Lower leg skin (tissue), 4 donors: ENCODE data around the gene ALX4. TPM values are rescaled to one million over a fixed set of nuclear protein-coding genes. Genes with fewer than 3 reads are reported as not detected.

ENCODE experiments used
- DNase-seq, 2 donors: peaks; one replicate each; pipeline ENCODE4 v3.0.0-alpha.2; 2019; ENCODE audit warnings: low spot score in 2 of 2
- H3K4me3 ChIP-seq: fragments of 200-600 bp; sonication (generic); 2 replicates; pipeline ENCODE4 v1.5.1; 2017; ENCODE audit warnings: mild to moderate bottlenecking, low read depth; ENCODE audit not compliant: poor library complexity, severe bottlenecking
- CTCF ChIP-seq, 3 donors: fragments of 450-650 bp; IDR thresholded peaks; one replicate each; pipeline ENCODE4 v1.5.1; 2016; ENCODE audit warnings: antibody characterized with exemption in 3 of 3, mild to moderate bottlenecking in 3 of 3, moderate library complexity in 2 of 3
- POLR2A ChIP-seq, 2 donors: fragments of 450-650 bp; IDR thresholded peaks; one replicate each; pipeline ENCODE4 v1.6.1; 2016 to 2017; ENCODE audit warnings: antibody characterized with exemption in 2 of 2, mild to moderate bottlenecking in 1 of 2, moderate library complexity in 1 of 2
- WGBS, 2 donors: methylation state at CpG; one replicate each; pipeline ENCODE4 v1.1.5; 2018; 5-methylcytosine and 5-hydroxymethylcytosine counted together
- intact Hi-C: fragments of 100-400 bp; cut with DNase I; formaldehyde crosslinking; loops from one replicate; pipeline ENCODE4 v1.15.0; 2023; ENCODE audit warnings: low total_unique reads
- total RNA-seq, 4 donors: library from RNA; depleted of rRNA; stranded (reverse); fragments of >200 nt; gene quantifications; one replicate each; pipeline ENCODE4 v1.1.0, GENCODE V29; 2016

ALX4 gene
- total RNA-seq, 4 donors from 2014 or later, result 0.04 to 1.7 (median 0.96) TPM; not detected in 1

GRCh38 chr11:44328138-44328660 is 18.3 kb upstream of the ALX4 start:
- TF ChIP-seq CTCF (IDR thresholded peaks at IDR 0.05) (no peak), POLR2A (IDR thresholded peaks at IDR 0.05) (no peak)
- WGBS, 2 donors, result 37 to 40% methylated on average over 11 of the region's 11 CpGs
- intact Hi-C loops, result no loop called here
- no peak for DNase-seq
- no peak overlapping the region for H3K4me3 ChIP-seq

- intact Hi-C loops, result no loop called here
- WGBS, 2 donors, result 64 to 65% methylated on average over 10 of the region's 10 CpGs
- no peak overlapping the region for H3K4me3 ChIP-seq
Measured at GRCh38 chr11:44327730-44328129, 17.8 kb upstream of the ALX4 start.

GRCh38 chr11:44326615-44327475 is 16.9 kb upstream of the ALX4 start:
- intact Hi-C loops, result no loop called here
- TF ChIP-seq POLR2A (IDR thresholded peaks at IDR 0.05) (no peak), CTCF (IDR thresholded peaks at IDR 0.05) (no peak)
- 31 to 35% methylated on average over 15 of the region's 15 CpGs for WGBS, 2 donors
- no peak for DNase-seq
- no peak overlapping the region for H3K4me3 ChIP-seq

More at GRCh38 chr11:44327730-44328129, 17.8 kb upstream of the ALX4 start:
- no peak for DNase-seq
- TF ChIP-seq POLR2A (IDR thresholded peaks at IDR 0.05), result no peak

- 73 to 80% methylated on average over 5 of the region's 5 CpGs for WGBS, 2 donors
- TF ChIP-seq POLR2A (IDR thresholded peaks at IDR 0.05) (no peak), CTCF (IDR thresholded peaks at IDR 0.05) (no peak)
Measured at GRCh38 chr11:44325698-44326097, 15.8 kb upstream of the ALX4 start.

GRCh38 chr11:44324749-44325525 is 15.0 kb upstream of the ALX4 start:
- DNase-seq, result no peak
- TF ChIP-seq CTCF (IDR thresholded peaks at IDR 0.05) (no peak), POLR2A (IDR thresholded peaks at IDR 0.05) (no peak)
- H3K4me3 ChIP-seq, result no peak overlapping the region
- intact Hi-C loops, result no loop called here
- 63 to 64% methylated on average over 13 of the region's 13 CpGs for WGBS, 2 donors

More at GRCh38 chr11:44325698-44326097, 15.8 kb upstream of the ALX4 start:
- H3K4me3 ChIP-seq, result no peak overlapping the region
- DNase-seq, result no peak
- intact Hi-C loops, result no loop called here

GRCh38 chr11:44324222-44324621 is 14.3 kb upstream of the ALX4 start:
- H3K4me3 ChIP-seq, result no peak overlapping the region
- intact Hi-C loops, result no loop called here
- no peak for TF ChIP-seq CTCF (IDR thresholded peaks at IDR 0.05)
- TF ChIP-seq POLR2A (IDR thresholded peaks at IDR 0.05), result no peak
- WGBS, 2 donors, result 52% methylated on average over 1 of the region's 1 CpG
- DNase-seq, result no peak
